Measurements from ENCODE around the gene LRRC10. TPM values are rescaled to one million over a fixed set of nuclear protein-coding genes. Genes with fewer than 3 reads are reported as not detected.

LRRC10 gene
- total and polyA plus RNA-seq, 7 donors, result 0.03 TPM; not detected in 6

- Histone ChIP-seq H3K27ac (no peak overlapping the region), H3K9me3 (no peaks in the 10 kb centered on the region), H3K4me3 (no peak overlapping the region), H3K27me3 (ENCODE audit: insufficient read depth in 3 of 3, low read length in 2 of 3) (no peaks in the 10 kb centered on the region), H3K4me1 (peaks cover 14% of the 10 kb centered on the region), H3K36me3 (ENCODE audit: insufficient read depth in 1 of 2, low read depth in 1 of 2) (no peaks in the 10 kb centered on the region)
- TF ChIP-seq CTCF (IDR thresholded peaks at IDR 0.05), result no peak
- ATAC-seq (no peak), DNase-seq (no peak)
- whole genome bisulfite sequencing, 3 donors, result 75 to 86% (median 78%) methylated on average over 7 of the region's 7 CpGs
- intact Hi-C loops (cut with DNase I), result no loop called here
These were observed 30.8 kb upstream of the LRRC10 start for GRCh38 chr12:69641546-69641945.

GRCh38 chr12:69639400-69640016 is 28.8 kb upstream of the LRRC10 start:
- Histone ChIP-seq H3K4me3 (no peak overlapping the region), H3K36me3 (ENCODE audit: insufficient read depth in 1 of 2, low read depth in 1 of 2) (no peaks in the 10 kb centered on the region), H3K27me3 (ENCODE audit: insufficient read depth in 3 of 3, low read length in 2 of 3) (no peaks in the 10 kb centered on the region), H3K9me3 (no peaks in the 10 kb centered on the region), H3K27ac (no peak overlapping the region), H3K4me1 (peaks cover 14% of the 10 kb centered on the region)
- DNase-seq (peak; percentile 53 to 77), ATAC-seq (peak; percentile 28 to 57 (median 38))
- intact Hi-C loops (cut with DNase I), result loop anchor here in 1 of 2 donors (2.0 to 5.0 kb wide), 2 partner anchors 52 to 283 kb away; partner anchors contain the start of gene CCT2
- TF ChIP-seq CTCF (IDR thresholded peaks at IDR 0.05), result peak; percentile 86
- WGBS, 3 donors, result 33 to 35% (median 33%) methylated on average over 12 of the region's 12 CpGs

- no peak overlapping the region for H3K4me3 ChIP-seq
- intact Hi-C loops (cut with DNase I), result no loop called here
- H3K9me3 ChIP-seq, result no peaks in the 10 kb centered on the region
- TF ChIP-seq CTCF (IDR thresholded peaks at IDR 0.05), result peak; percentile 15
- no peaks in the 10 kb centered on the region for H3K4me1 ChIP-seq
- ATAC-seq (peak in 2 of 4 donors; percentile 51 to 67), DNase-seq (no peak)
- no peaks in the 10 kb centered on the region for H3K27me3 ChIP-seq (ENCODE audit: insufficient read depth in 3 of 3, low read length in 2 of 3)
- no peaks in the 10 kb centered on the region for H3K36me3 ChIP-seq (ENCODE audit: insufficient read depth in 1 of 2, low read depth in 1 of 2)
- 84 to 94% (median 91%) methylated on average over 2 of the region's 2 CpGs for whole genome bisulfite sequencing, 3 donors
- H3K27ac ChIP-seq, result no peak overlapping the region
These were observed 22.4 kb upstream of the LRRC10 start for GRCh38 chr12:69633061-69633460.

GRCh38 chr12:69630191-69630590 is 19.5 kb upstream of the LRRC10 start:
- Histone ChIP-seq H3K9me3 (no peaks in the 10 kb centered on the region), H3K4me1 (no peaks in the 10 kb centered on the region), H3K36me3 (ENCODE audit: insufficient read depth in 1 of 2, low read depth in 1 of 2) (no peaks in the 10 kb centered on the region), H3K27me3 (ENCODE audit: insufficient read depth in 3 of 3, low read length in 2 of 3) (no peaks in the 10 kb centered on the region), H3K4me3 (no peak overlapping the region), H3K27ac (no peak overlapping the region)
- ATAC-seq (peak in 2 of 4 donors; percentile 37 to 54), DNase-seq (no peak)
- peak; percentile 16 for TF ChIP-seq CTCF (IDR thresholded peaks at IDR 0.05)
- 61 to 72% (median 69%) methylated on average over 6 of the region's 6 CpGs for WGBS, 3 donors
- intact Hi-C loops (cut with DNase I), result no loop called here

GRCh38 chr12:69627501-69627900 is 16.8 kb upstream of the LRRC10 start:
- no peak for TF ChIP-seq CTCF (IDR thresholded peaks at IDR 0.05)
- H3K4me3 ChIP-seq, result no peak overlapping the region
- no peaks in the 10 kb centered on the region for H3K9me3 ChIP-seq
- WGBS, 3 donors, result 70 to 94% (median 89%) methylated on average over 8 of the region's 8 CpGs
- H3K27ac ChIP-seq, result no peak overlapping the region
- H3K4me1 ChIP-seq, result no peaks in the 10 kb centered on the region
- H3K36me3 ChIP-seq (ENCODE audit: insufficient read depth in 1 of 2, low read depth in 1 of 2), result no peaks in the 10 kb centered on the region
- DNase-seq (no peak), ATAC-seq (no peak)
- intact Hi-C loops (cut with DNase I), result no loop called here
- no peaks in the 10 kb centered on the region for H3K27me3 ChIP-seq (ENCODE audit: insufficient read depth in 3 of 3, low read length in 2 of 3)

Measured in psoas muscle (tissue), 8 donors.